HG03103 (cell line): ENCODE results near the gene ARL6IP4.
"Not testable (repeated sequence)": the region's sequence is repeated elsewhere in the genome, so short reads cannot be mapped to it uniquely, and the experiment has no call there.

Experiments used
- ATAC-seq: cut with Tn5 transposase; IDR thresholded peaks from one replicate; pipeline ENCODE4 v1.9.1; 2021; ENCODE audit warnings: low read depth; ENCODE audit not compliant: unreplicated experiment

Gene ARL6IP4

DNA sequence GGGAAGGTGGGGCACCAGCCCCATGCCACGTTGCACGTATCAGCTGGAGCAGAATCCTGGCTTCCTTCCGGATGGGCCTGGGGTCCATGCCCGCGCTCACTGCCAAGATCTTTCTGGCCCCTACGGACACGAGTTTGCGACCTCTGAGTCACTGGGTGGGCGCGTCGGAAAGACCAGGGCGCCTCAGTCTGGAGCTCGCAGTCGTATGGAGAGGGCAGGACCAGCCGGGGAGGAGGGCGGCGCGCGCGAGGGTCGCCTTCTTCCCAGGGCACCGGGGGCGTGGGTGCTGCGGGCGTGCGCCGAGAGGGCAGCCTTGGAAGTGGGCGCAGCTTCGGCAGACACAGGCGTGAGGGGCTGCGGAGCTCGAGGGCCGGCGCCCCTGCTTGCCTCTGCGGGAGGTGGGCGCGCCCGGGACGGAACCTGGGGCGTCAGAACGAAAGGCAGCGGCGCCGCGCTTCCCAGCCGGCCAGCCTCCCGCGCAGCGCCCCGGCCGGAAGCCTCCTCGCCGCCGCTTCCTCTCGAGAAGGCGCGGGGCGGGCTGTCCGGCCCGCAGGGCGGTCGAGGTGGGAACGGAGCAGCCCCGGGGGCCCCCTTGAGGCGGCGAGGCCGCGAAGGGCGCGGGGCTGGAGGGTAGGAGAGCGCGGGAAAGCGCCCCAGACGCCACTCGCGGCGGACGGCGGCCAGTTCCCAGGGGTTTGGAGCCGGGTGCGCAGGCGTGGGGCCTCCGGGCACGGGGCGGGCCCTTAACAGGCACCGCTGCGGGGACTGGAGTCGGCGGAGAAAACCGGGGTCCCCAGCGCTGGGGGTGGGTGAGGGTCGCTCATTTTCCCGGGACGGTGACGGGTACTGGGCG lies at the start of gene ARL6IP4:
ARL6IP4 (plus strand) TSS at position 499 of the 853 bp plus-strand sequence. CDS start 459 bp downstream, outside the sequence.
- peak; percentile 51 for ATAC-seq

DNA sequence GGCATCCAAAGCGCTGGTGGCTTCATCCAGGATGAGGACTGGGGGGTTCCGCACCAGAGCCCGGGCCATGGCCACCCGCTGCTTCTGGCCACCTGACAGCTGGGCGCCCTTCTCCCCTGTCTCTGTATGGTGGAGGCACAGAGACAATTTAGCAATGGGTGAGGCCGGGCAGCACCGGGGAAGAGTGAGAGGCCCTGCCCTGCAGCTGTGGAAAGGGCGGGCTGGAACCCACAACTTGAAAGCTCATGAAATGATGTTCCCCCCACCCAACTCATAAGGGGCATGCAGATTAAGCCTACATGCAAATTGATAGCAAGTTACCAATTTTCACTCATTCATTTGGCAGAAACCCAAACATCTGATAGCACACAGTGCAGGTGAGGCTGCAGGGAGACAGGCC lies 48.3 kb upstream of the ARL6IP4 start:
- ATAC-seq: no peak

GRCh38 chr12:122934722-122935121 lies 45.8 kb upstream of the ARL6IP4 start:
- no peak for ATAC-seq

GRCh38 chr12:122935318-122935717 lies 45.2 kb upstream of the ARL6IP4 start:
- ATAC-seq: no peak

- no peak for ATAC-seq
These were observed 42.8 kb upstream of the ARL6IP4 start for GRCh38 chr12:122937622-122938091.

DNA sequence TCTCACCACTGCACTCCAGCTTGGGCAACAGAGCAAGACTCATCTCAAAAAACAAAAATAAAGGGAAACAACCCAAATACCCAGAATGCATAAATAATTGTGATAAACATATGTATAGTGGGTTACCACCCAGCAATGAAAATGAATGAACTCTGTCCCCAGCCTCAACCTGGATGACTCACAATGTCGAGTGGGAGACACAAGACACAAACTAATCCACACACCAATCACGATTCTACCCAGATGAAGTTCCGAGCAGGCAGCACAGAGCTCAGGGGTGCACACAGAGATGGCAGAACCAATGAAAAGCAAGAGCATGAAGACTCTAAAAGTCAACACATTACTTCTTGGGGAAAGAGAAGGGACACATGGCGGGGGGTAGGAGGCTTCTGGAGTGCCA lies 41.4 kb upstream of the ARL6IP4 start:
- no peak for ATAC-seq

- not testable (repeated sequence) for ATAC-seq
These were observed 39.1 kb upstream of the ARL6IP4 start for GRCh38 chr12:122941351-122941750.

- ATAC-seq: no peak
These were observed 37.8 kb upstream of the ARL6IP4 start for GRCh38 chr12:122942637-122943036.

DNA sequence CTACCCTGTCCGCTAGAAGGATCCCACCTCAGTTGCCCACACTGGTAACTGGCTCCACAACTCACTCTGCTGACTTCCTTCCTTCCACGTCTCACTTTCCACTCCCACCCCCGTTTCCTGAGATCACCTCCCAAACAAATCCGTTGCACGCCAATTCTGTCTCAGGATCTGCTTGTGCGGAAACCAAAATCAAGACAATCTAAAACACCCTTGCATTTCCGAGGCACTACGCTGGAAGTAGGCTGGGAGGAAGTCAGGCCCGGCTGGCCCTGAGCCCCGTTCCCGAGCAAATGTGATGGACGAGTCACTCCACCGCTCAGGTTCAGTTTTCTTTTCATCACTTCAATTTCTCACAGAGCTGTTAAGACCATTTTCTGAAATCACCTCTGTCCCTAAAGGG lies 37.3 kb upstream of the ARL6IP4 start:
- no peak for ATAC-seq

GRCh38 chr12:122944605-122945592 lies 35.6 kb upstream of the ARL6IP4 start:
- no peak for ATAC-seq

DNA sequence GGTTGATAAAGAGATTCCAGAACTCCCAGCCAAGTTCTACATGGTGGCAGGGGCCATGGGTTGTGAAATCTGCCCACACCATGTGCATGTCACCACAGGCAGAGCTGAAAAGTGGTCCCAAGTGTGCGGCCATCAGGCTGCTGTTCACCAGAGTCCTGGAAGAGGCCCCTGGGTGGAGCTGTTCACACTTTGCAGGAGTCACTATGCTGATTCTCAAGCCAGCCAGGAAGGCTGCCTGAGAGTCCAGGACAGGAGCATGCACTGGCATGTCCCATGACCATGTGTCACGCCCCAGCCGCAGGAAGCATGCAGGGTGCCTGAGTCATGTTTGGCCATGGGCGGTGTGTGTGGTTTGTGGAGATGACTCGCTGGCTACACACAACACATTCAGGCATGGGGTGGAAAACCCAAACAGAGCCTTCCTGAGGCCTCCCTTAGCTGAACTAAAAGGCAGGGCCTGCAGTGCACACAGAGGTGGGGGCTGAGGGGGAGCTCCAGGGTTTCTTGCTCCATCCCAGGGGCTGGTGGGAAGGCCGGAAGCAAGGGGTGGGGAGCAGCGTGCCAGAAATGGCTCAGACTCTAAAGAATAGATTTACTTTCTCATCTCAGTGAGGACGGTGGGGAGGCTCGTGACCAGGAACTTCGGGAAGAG lies 33.7 kb upstream of the ARL6IP4 start:
- peak; percentile 55 for ATAC-seq

DNA sequence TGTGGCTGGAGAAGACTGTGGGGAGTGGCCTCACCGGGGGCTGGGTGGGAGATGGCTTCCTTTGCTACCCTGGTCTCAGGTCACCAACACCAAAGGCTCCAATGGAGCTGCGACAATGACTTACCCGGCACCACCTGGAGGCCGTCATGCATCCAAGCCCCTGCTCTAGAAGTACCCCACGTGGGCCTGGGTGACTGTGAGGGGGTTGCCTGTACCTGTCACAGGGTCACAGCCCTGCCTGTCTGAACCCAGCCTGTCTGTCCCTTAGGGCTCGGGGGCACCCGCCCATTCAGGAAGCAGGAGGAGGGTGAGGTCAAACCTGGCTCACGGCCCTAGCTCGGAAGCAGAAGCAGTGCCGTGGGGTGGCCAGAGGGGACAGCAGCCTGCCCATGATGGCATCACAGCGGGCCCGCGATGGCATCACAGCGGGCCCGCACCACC lies 33.1 kb upstream of the ARL6IP4 start:
- ATAC-seq: no peak

GRCh38 chr12:122948605-122949004 lies 31.9 kb upstream of the ARL6IP4 start:
- no peak for ATAC-seq

GRCh38 chr12:122949405-122949804 lies 31.1 kb upstream of the ARL6IP4 start:
- ATAC-seq: no peak

GRCh38 chr12:122949816-122950675 lies 30.4 kb upstream of the ARL6IP4 start:
- no peak for ATAC-seq

DNA sequence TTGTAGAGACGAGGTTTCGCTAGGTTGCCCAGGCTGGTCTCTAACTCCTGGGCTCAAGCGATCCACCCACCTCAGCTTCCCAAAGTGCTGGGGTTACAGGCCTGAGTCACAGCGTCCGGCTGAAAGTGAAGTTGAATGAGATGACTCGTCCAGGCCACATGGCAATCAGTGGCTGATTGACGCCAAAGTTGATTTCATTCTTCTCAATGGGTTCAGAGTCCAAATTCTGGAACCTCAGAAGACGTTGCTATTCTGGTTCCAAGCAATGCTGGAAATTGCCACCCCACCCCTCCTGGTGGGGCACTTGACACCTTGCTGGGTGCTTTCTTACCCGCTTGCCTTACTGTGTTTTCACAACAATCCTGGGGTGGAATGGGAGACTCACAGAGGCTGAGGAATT lies 29.1 kb upstream of the ARL6IP4 start:
- no peak for ATAC-seq

DNA sequence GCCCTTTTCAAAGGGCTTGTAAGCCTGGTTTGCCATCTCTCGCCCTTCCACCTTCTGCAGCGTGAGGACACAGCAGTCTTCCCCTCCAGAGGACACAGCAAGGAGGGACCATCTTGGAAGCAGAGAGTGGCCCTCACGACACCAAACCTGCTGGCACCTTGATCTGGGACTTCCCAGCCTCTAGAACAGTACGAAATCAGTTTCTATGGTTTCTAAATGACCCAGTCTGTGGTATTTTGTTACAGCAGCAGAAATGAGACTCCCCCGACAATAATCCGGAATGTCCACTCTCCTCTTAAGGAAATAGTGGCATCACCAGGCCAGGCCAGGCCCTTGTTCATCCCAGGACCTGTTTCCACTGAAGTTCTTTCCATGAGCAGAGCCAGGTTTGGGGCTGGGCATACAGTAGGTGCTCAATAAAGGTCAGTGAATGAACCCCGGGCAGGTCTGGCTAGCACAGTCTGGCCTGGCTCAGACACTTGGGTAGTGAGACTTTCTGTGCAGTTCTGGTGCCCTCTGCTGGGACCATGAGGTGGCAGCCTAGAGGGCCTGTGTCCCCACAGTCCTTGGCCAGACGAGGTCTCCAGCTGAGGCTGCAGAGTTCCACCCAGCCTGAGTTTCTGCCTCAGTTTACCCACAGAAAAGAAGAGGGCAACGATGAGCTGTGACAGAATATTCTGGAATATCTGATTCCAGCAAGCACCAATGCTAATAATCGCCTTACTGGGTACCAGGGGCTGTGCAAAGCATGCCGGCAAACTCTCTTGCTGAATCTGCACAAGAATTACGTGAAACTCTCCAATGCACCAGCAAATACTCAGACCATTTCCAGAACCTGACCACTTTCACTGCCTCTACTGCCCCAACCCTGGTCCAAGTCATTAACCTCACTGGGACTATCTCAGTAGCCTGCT lies 28.2 kb upstream of the ARL6IP4 start:
- ATAC-seq: peak; percentile 76

DNA sequence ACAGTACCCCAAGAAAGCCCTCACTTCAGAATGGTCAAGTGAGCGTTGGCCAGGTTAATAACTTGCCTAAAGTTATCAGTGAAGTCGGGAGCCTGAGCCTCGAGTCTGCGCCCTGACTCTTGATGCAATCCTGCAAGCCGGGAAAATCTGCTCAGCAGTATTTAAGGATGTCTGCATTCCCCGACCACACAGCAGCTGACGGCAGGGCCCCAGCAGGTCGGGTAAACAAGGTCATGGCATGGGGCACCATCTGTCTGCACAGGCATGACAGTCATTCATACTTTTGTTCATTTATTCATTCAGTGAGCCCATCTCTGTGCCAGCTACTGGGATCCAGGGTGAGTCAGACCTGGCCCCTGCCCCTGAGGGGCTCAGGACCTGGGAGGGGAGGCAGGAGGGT lies 25.3 kb upstream of the ARL6IP4 start:
- ATAC-seq: no peak

DNA sequence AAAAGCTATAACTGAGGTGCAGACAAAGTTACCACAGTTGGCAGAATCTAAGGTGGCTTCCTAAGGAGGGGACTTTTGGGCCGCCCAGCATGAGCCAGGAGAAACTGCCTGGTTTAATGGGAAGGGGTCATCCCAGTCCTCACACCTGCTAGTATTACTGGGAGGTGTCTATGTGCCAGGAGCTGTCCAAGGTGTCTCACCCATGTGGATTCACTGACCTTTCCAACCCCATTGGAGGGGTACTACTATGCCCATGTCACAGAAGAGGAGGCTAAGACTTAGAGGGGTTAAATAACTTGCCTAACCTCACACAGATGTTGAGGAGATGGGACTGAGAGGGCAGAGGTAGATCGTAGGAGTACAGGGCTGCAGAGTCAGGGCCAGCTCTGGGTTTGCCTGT lies 24.4 kb upstream of the ARL6IP4 start:
- no peak for ATAC-seq
